Common myeloid progenitor, CD34-positive (primary cell): Measurements from ENCODE around the gene NR2C2.
A peak's percentile ranks its signal among the peaks of the same experiment; 100 is the strongest.

Experiments used
- CTCF ChIA-PET: fragments of 350-600 bp; sonication (Branson Sonifier 250); formaldehyde crosslinking; loops from one replicate; lab custom pipeline; 2021; ENCODE audit warnings: antibody characterized with exemption; lab: Charles Lee
- POLR2A ChIA-PET: fragments of 350-600 bp; sonication (Branson Sonifier 250); formaldehyde crosslinking; loops from one replicate; lab custom pipeline; 2021; ENCODE audit warnings: antibody characterized with exemption; lab: Charles Lee
- DNase-seq, 3 donors: peaks; one replicate each; pipeline versions ENCODE4 v3.0.0 to v3.0.0-alpha.2; 2013
- H3K27ac ChIP-seq, 2 experiments: 1 replicate in 1 of 2; 2 replicates in 1 of 2; pipeline ENCODE4 v1.7.0; 2013; ENCODE audit warnings: inconsistent platforms in 2 of 2, low read length in 2 of 2, mild to moderate bottlenecking in 2 of 2, low read depth in 1 of 2, moderate library complexity in 1 of 2; ENCODE audit not compliant: severe bottlenecking in 2 of 2, insufficient read depth in 1 of 2, poor library complexity in 1 of 2
- H3K27me3 ChIP-seq, 5 experiments: replicated peaks in 2 of 5; 1 replicate in 3 of 5; 2 replicates in 2 of 5; pipeline versions ENCODE4 v1.6.1 to v1.7.0; 2013; ENCODE audit warnings: low read length in 4 of 5, mild to moderate bottlenecking in 2 of 5, moderate library complexity in 2 of 5, inconsistent platforms in 1 of 5; ENCODE audit not compliant: insufficient read depth in 5 of 5, control insufficient read depth in 4 of 5
- H3K36me3 ChIP-seq, 4 experiments: 1 replicate in 2 of 4; 2 replicates in 2 of 4; pipeline versions ENCODE4 v1.6.1 to v1.7.0; 2013; ENCODE audit warnings: low read length in 3 of 4, control low read depth in 1 of 4, mild to moderate bottlenecking in 1 of 4; ENCODE audit not compliant: control insufficient read depth in 4 of 4, insufficient read depth in 4 of 4
- H3K4me1 ChIP-seq, 4 experiments: 1 replicate in 3 of 4; 2 replicates in 1 of 4; pipeline versions ENCODE4 v1.6.1 to v1.7.1; 2013; ENCODE audit warnings: low read length in 3 of 4, mild to moderate bottlenecking in 3 of 4, control low read depth in 1 of 4, inconsistent platforms in 1 of 4, moderate library complexity in 1 of 4; ENCODE audit not compliant: control insufficient read depth in 4 of 4, insufficient read depth in 4 of 4; ENCODE audit errors: control extremely low read depth in 1 of 4
- H3K4me3 ChIP-seq, 7 experiments: 1 replicate in 4 of 7; 2 replicates in 3 of 7; pipeline versions ENCODE4 v1.5.1 to v1.7.0; 2013; ENCODE audit warnings: mild to moderate bottlenecking in 7 of 7, low read length in 6 of 7, moderate library complexity in 6 of 7, inconsistent platforms in 2 of 7, low read depth in 2 of 7, control low read depth in 1 of 7; ENCODE audit not compliant: insufficient read depth in 4 of 7, control insufficient read depth in 1 of 7; ENCODE audit errors: extremely low read depth in 1 of 7
- H3K9me3 ChIP-seq, 5 experiments: 1 replicate in 4 of 5; 2 replicates in 1 of 5; pipeline versions ENCODE4 v1.6.1 to v1.7.1; 2013; ENCODE audit warnings: low read length in 4 of 5, mild to moderate bottlenecking in 2 of 5, inconsistent platforms in 1 of 5, low read depth in 1 of 5, moderate library complexity in 1 of 5; ENCODE audit not compliant: control insufficient read depth in 4 of 5, insufficient read depth in 2 of 5; ENCODE audit errors: control extremely low read depth in 1 of 5
- WGBS: methylation state at CpG from one replicate; pipeline ENCODE4 v1.1.5; 2013; ENCODE audit not compliant: insufficient coverage; 5-methylcytosine and 5-hydroxymethylcytosine counted together

Gene NR2C2

DNA sequence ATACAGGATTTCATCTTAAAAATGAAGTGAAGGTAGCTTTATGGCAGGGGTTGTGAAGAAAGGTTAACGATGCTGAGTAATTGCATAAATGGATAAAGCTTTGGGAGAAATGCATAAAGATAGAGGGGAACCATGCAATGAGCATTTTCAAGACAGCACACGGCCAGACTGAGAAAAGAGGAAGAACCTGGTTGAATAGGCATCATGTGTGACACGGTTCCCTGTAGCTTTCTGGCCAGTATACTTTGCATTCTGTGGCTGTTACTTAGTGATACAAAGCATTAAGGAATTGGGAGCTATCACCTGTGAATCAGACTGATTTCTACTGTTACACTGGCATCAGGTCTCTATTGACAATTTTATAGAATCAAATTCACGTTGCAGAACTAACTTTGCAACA lies 33.3 kb downstream of the NR2C2 start:
- H3K9me3 ChIP-seq, result peaks cover 0 to 4% (median 0%) of the 10 kb centered on the region in 5 experiments
- H3K27me3 ChIP-seq, result no peaks in the 10 kb centered on the region
- no peak overlapping the region for H3K27ac ChIP-seq
- no peak overlapping the region for H3K4me3 ChIP-seq
- CTCF ChIA-PET, result interaction anchor here (1.2 to 1.4 kb wide), 3 partner anchors 8 to 19 kb away, joined by 3 to 7 read pairs (median 3); no protein-coding TSS in a partner anchor
- peaks cover 3 to 13% (median 8%) of the 10 kb centered on the region in 4 experiments for H3K36me3 ChIP-seq
- DNase-seq, result peak; percentile 19 to 74 (median 62)
- H3K4me1 ChIP-seq, result peaks cover 4 to 17% (median 7%) of the 10 kb centered on the region in 4 experiments
- POLR2A ChIA-PET, result no interaction called here
- WGBS, result 33% methylated on average over 4 of the region's 4 CpGs

DNA sequence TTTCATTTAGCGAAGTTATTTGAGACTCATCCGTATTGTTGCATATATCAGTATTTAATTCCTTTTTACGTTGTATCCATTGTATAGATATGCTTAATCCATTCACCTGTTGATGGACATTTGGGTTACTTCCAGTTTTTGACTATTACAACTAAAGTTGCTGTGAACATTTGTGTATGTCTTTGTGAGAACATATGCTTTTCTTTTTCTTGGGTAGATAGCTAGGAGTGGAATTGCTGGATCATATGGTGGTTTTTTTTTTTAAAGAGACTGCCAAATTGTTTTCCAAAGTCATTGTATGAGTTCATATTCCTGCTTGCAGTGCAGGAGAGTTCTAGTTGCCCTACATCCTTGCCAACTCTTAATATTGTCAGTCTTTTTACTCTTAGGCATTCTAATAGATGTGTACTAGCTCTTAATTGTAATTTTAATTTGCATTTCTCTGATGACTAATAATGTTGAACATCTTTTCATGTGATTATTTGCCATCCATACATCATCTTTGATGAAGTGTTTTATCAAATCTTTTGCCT lies 37.3 kb downstream of the NR2C2 start:
- Histone ChIP-seq H3K4me1 (peaks cover 3 to 20% (median 9%) of the 10 kb centered on the region in 4 experiments), H3K27ac (no peak overlapping the region), H3K9me3 (peaks cover 0 to 4% (median 0%) of the 10 kb centered on the region in 5 experiments), H3K36me3 (peaks cover 2 to 12% (median 7%) of the 10 kb centered on the region in 4 experiments), H3K4me3 (no peak overlapping the region), H3K27me3 (no peaks in the 10 kb centered on the region)
- ChIA-PET POLR2A (no interaction called here), CTCF (interaction anchor here (1.0 to 1.6 kb wide), 3 partner anchors 7 to 194 kb away, joined by 3 to 4 read pairs (median 4); no protein-coding TSS in a partner anchor)
- WGBS, result no CpG with 5 or more reads among the region's 3 CpGs
- peak in 1 of 3 donors; percentile 23 for DNase-seq

DNA sequence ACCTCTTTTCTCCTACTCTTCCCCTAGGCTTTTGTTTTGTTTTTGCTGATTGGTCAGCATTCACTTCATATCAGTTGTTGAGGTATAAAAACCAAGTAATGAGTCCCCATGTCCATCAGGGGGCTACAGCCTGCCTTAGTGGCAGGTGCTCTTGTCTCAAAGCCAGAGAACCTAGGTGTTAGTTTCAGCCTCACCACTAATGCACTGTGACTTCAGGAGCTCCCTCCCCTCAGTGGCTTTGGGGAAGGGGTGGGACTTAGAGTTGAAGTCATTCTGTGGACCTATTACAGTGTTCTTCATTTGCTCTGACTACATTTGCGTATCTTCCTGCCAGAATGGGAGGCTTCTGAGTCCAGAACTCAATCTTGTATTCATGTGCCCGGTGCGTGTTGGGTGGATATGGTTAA lies 41.6 kb downstream of the NR2C2 start:
- ChIA-PET CTCF (interaction anchor here (0.9 to 1.3 kb wide), 5 partner anchors 8 to 76 kb away, joined by 3 to 7 read pairs (median 3); no protein-coding TSS in a partner anchor), POLR2A (no interaction called here)
- Histone ChIP-seq H3K9me3 (peaks cover 0 to 4% (median 0%) of the 10 kb centered on the region in 5 experiments), H3K36me3 (peaks cover 2 to 9% (median 6%) of the 10 kb centered on the region in 4 experiments), H3K27me3 (no peaks in the 10 kb centered on the region), H3K4me3 (no peak overlapping the region), H3K4me1 (peaks cover 0 to 12% (median 5%) of the 10 kb centered on the region in 4 experiments), H3K27ac (no peak overlapping the region)
- DNase-seq, result peak; percentile 57 to 84 (median 74)
- no CpG with 5 or more reads among the region's 3 CpGs for WGBS

DNA sequence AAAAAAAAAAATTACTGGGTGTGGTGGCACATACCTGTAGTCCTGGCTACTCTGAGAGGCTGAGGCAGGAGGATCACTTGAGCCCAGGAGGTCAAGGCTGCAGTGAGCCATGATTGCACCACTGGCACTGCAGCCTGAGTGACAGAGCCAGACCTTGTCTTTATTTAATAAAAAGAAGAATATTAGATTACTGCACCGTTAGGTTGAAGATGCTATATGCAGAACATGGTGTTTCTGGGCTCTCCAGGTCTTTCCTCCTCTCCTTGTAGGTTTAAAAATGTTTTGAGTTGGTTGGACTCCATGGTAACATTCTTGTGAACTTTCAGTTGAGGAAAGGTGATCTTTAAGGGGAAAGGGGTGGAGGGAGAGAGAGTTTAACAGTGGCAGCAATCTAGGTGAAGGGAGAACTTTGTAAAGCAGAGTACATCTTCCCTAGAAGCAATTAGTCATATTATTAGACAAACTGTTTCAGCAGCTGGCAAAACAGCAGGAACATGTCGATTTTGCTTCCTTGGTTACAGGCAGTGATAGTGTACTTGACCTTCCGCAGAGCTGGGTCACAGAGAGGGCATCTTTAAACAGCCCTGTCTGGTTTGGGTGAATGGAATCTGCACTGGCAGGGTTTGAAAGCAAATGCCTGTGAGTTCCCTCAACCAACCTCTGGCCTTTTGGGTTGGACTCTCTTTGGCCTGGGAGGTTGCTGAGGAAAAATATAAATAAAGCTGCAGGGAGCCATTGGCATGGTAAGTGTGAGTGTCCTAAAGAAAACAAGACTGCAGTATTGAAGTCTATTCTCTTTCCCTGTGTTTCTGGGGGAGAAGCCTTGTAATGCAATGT lies 42.8 kb downstream of the NR2C2 start:
- Histone ChIP-seq H3K36me3 (peaks cover 0 to 9% (median 2%) of the 10 kb centered on the region in 4 experiments), H3K27ac (no peak overlapping the region), H3K27me3 (no peaks in the 10 kb centered on the region), H3K4me3 (no peak overlapping the region), H3K4me1 (peaks cover 0 to 12% (median 5%) of the 10 kb centered on the region in 4 experiments), H3K9me3 (no peaks in the 10 kb centered on the region)
- WGBS, result 84% methylated on average over 3 of the region's 3 CpGs
- ChIA-PET POLR2A (no interaction called here), CTCF (interaction anchor here (1.0 to 1.3 kb wide), 4 partner anchors 8 to 16 kb away, joined by 3 to 7 read pairs (median 3); no protein-coding TSS in a partner anchor)
- DNase-seq, result no peak

DNA sequence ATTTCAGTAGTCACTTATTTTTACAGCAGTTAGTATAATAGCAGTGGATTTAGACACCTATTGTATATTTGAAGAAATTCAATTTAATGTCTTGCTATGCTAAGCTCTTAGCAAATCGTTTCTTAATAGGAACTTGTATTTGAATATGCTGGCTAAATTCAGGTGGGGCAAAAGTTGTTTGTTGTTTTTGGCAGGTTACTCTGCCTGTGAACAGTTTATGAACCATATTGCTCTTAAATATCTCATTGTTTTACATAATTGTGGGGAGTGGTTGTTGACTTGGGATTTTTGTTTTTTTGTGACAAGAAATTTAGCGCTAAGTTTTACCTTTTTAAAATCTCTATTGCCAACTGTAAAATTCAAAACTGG lies 43.4 kb downstream of the NR2C2 start:
- CTCF ChIA-PET, result interaction anchor here (1.2 to 1.3 kb wide), 2 partner anchors 9 to 15 kb away, joined by 3 read pairs; no protein-coding TSS in a partner anchor
- 67% methylated on average over 1 of the region's 2 CpGs for WGBS
- POLR2A ChIA-PET, result no interaction called here

DNA sequence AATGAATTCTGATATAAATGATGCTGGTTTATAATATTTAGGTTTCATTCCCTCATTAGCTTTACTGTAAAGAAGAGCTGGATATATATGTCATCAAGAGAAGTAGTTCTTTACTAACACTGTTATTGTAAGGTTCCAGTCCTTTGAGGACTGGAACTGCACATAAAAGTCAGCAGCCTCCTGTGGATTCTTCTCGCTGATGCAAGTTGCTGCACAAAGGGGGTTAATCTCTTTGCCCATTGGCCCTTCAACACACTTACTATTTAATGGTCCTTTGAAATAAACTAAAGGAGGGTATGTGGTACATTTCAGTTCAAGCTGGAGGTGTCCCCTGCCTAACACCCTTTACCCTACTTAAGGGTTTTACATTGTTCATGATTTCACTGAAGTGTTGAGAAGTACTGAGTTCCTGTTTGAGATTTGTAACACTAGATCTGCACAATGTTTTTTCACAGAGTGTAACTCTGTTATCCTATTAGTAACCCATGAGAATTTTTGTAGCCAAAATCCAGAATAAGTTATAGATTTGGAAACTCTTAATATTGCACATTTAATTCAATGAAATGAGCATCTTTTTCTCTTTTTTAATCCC lies 43.9 kb downstream of the NR2C2 start:
- Histone ChIP-seq H3K27me3 (no peaks in the 10 kb centered on the region), H3K4me1 (peaks cover 0 to 11% (median 5%) of the 10 kb centered on the region in 4 experiments), H3K4me3 (no peak overlapping the region), H3K36me3 (peaks cover 0 to 9% (median 2%) of the 10 kb centered on the region in 4 experiments), H3K9me3 (no peaks in the 10 kb centered on the region), H3K27ac (no peak overlapping the region)
- CTCF ChIA-PET, result interaction anchor here (1.2 to 1.3 kb wide), 2 partner anchors 9 to 14 kb away, joined by 3 read pairs; no protein-coding TSS in a partner anchor
- no peak for DNase-seq
- POLR2A ChIA-PET, result no interaction called here
- WGBS, result no CpG with 5 or more reads among the region's 1 CpG

More for the DNA sequence above, 43.4 kb downstream of the NR2C2 start:
- peaks cover 0 to 12% (median 5%) of the 10 kb centered on the region in 4 experiments for H3K4me1 ChIP-seq
- no peak overlapping the region for H3K27ac ChIP-seq
- H3K9me3 ChIP-seq, result no peaks in the 10 kb centered on the region
- H3K4me3 ChIP-seq, result no peak overlapping the region
- H3K27me3 ChIP-seq, result no peaks in the 10 kb centered on the region
- peaks cover 0 to 9% (median 2%) of the 10 kb centered on the region in 4 experiments for H3K36me3 ChIP-seq
- no peak for DNase-seq
